IMR-90 (cell line): Measurements from ENCODE around the gene ZNF574. TPM values are rescaled to one million over a fixed set of nuclear protein-coding genes. Genes with fewer than 3 reads are reported as not detected.

Experiments used
- ATAC-seq: fragments of 200-7000 bp; cut with Tn5 transposase; 2 replicates; pipeline ENCODE4 v1.9.1; 2020; ENCODE audit warnings: low read depth, mild to moderate bottlenecking, moderate library complexity
- BruUV-seq: library from RNA; stranded (reverse); fragments of 400-500 nt; replicated peaks from 2 replicates; lab custom pipeline; 2021; lab: Mats Ljungman, UMichigan
- CTCF ChIA-PET: fragments of 300-600 bp; formaldehyde crosslinking; extraction: SDS; loops from one replicate; lab custom pipeline; 2021; ENCODE audit warnings: antibody characterized with exemption; lab: Yijun Ruan, JAX
- POLR2A ChIA-PET: fragments of 300-600 bp; sonication (Branson Sonifier 250); formaldehyde crosslinking; loops from one replicate; lab custom pipeline; 2022; ENCODE audit warnings: antibody characterized with exemption; ENCODE audit not compliant: unreplicated experiment; lab: Charles Lee
- DNase-seq: peaks from one replicate; pipeline ENCODE4 v3.0.0; 2013
- H2AFZ ChIP-seq: replicated peaks from 2 replicates; pipeline ENCODE3; 2013; ENCODE audit warnings: low read length, mild to moderate bottlenecking; ENCODE audit not compliant: poor library complexity
- H2AK5ac ChIP-seq: 2 replicates; pipeline ENCODE4 v1.6.1; 2013; ENCODE audit warnings: low read depth, low read length, inconsistent platforms
- H2AK9ac ChIP-seq: replicated peaks from 2 replicates; pipeline ENCODE3; 2013; ENCODE audit warnings: mild to moderate bottlenecking, low read depth, low read length, moderate library complexity; ENCODE audit not compliant: poor library complexity
- H2BK120ac ChIP-seq: 2 replicates; pipeline ENCODE4 v1.6.1; 2013; ENCODE audit warnings: low read depth, low read length, inconsistent platforms
- H2BK15ac ChIP-seq: 3 replicates; pipeline ENCODE4 v1.6.1; 2013; ENCODE audit warnings: low read depth, low read length, inconsistent platforms
- H2BK20ac ChIP-seq: 2 replicates; pipeline ENCODE4 v1.6.1; 2013; ENCODE audit warnings: low read depth, mild to moderate bottlenecking, inconsistent platforms, low read length, moderate library complexity
- H2BK5ac ChIP-seq: 2 replicates; pipeline ENCODE4 v1.6.1; 2013; ENCODE audit warnings: mild to moderate bottlenecking, low read depth, low read length, inconsistent platforms; ENCODE audit not compliant: poor library complexity, severe bottlenecking
- H3K14ac ChIP-seq: replicated peaks from 2 replicates; pipeline ENCODE4 v1.6.1; 2013; ENCODE audit warnings: low read depth, low read length, inconsistent platforms
- H3K18ac ChIP-seq: 2 replicates; pipeline ENCODE4 v1.6.1; 2013; ENCODE audit warnings: low read depth, low read length, control low read depth
- H3K23ac ChIP-seq: 2 replicates; pipeline ENCODE4 v1.6.1; 2013; ENCODE audit warnings: low read depth, low read length, inconsistent platforms
- H3K27ac ChIP-seq: 2 replicates; pipeline ENCODE4 v1.5.1; 2013; ENCODE audit warnings: mild to moderate bottlenecking, control low read depth, low read length; ENCODE audit not compliant: insufficient read depth
- H3K27me3 ChIP-seq: 2 replicates; pipeline ENCODE4 v1.6.1; 2013; ENCODE audit warnings: low read length; ENCODE audit not compliant: control insufficient read depth, insufficient read depth
- H3K36me3 ChIP-seq: 2 replicates; pipeline ENCODE4 v1.6.1; 2013; ENCODE audit warnings: low read length, mixed read lengths; ENCODE audit not compliant: control insufficient read depth, insufficient read depth
- H3K4ac ChIP-seq: 2 replicates; pipeline ENCODE4 v1.6.1; 2013; ENCODE audit warnings: low read depth, low read length, inconsistent platforms
- H3K4me1 ChIP-seq: 2 replicates; pipeline ENCODE4 v1.6.1; 2013; ENCODE audit warnings: low read length, mixed read lengths; ENCODE audit not compliant: control insufficient read depth, insufficient read depth
- H3K4me2 ChIP-seq: 2 replicates; pipeline ENCODE4 v1.6.1; 2013; ENCODE audit warnings: low read depth, mild to moderate bottlenecking, control low read depth, low read length, moderate library complexity
- H3K4me3 ChIP-seq: 2 replicates; pipeline ENCODE4 v1.5.1; 2013; ENCODE audit warnings: low read depth, mild to moderate bottlenecking, control low read depth, low read length, moderate library complexity; ENCODE audit not compliant: insufficient read depth
- H3K56ac ChIP-seq: 2 replicates; pipeline ENCODE4 v1.6.1; 2013; ENCODE audit warnings: low read length, inconsistent platforms; ENCODE audit not compliant: insufficient read depth; ENCODE audit errors: extremely low read depth
- H3K79me1 ChIP-seq, 2 experiments: 2 replicates each; pipeline ENCODE4 v1.6.1; 2013; ENCODE audit warnings: low read length in 2 of 2, inconsistent platforms in 1 of 2, low read depth in 1 of 2
- H3K9ac ChIP-seq: 2 replicates; pipeline ENCODE4 v1.6.1; 2013; ENCODE audit warnings: low read depth, low read length, control low read depth
- H3K9me1 ChIP-seq: 2 replicates; pipeline ENCODE4 v1.6.1; 2013; ENCODE audit warnings: low read length, inconsistent platforms; ENCODE audit not compliant: insufficient read depth
- H3K9me3 ChIP-seq: 2 replicates; pipeline ENCODE4 v1.6.1; 2013; ENCODE audit warnings: low read length; ENCODE audit not compliant: control insufficient read depth, insufficient read depth
- H4K20me1 ChIP-seq: 2 replicates; pipeline ENCODE4 v1.6.1; 2013; ENCODE audit warnings: low read length, inconsistent platforms; ENCODE audit not compliant: insufficient read depth
- H4K5ac ChIP-seq: 2 replicates; pipeline ENCODE4 v1.6.1; 2013; ENCODE audit warnings: mild to moderate bottlenecking, low read depth, low read length, control low read depth
- H4K8ac ChIP-seq, 2 experiments: 2 replicates each; pipeline ENCODE4 v1.6.1; 2013; ENCODE audit warnings: low read depth in 2 of 2, low read length in 2 of 2, control low read depth in 1 of 2, inconsistent platforms in 1 of 2
- H4K91ac ChIP-seq: 2 replicates; pipeline ENCODE4 v1.6.1; 2013; ENCODE audit warnings: low read depth, low read length, inconsistent platforms; ENCODE audit not compliant: insufficient read depth
- BHLHE40 ChIP-seq: fragments of 150-350 bp; IDR thresholded peaks from 2 replicates; pipeline ENCODE4 v1.6.1; 2016; ENCODE audit warnings: mild to moderate bottlenecking, low read depth, low read length
- CHD1 ChIP-seq: IDR thresholded peaks from 2 replicates; pipeline ENCODE4 v1.6.1; 2012; ENCODE audit warnings: low read depth, low read length, improper control_type of control experiment
- CTCF ChIP-seq: conservative IDR thresholded peaks from 2 replicates; pipeline ENCODE4 v1.5.1; 2012; ENCODE audit warnings: mild to moderate bottlenecking, low read depth, low read length, improper control_type of control experiment
- ELK1 ChIP-seq: fragments of 150-350 bp; IDR thresholded peaks from 2 replicates; pipeline ENCODE4 v1.6.1; 2016; ENCODE audit warnings: low read depth, mild to moderate bottlenecking, low read length, moderate library complexity, borderline replicate concordance
- FOS ChIP-seq: fragments of 150-350 bp; IDR thresholded peaks from 2 replicates; pipeline ENCODE4 v1.6.1; 2016; ENCODE audit warnings: low read depth, low read length
- NFE2L2 ChIP-seq: fragments of 150-350 bp; IDR thresholded peaks from 2 replicates; pipeline ENCODE4 v1.6.1; 2016; ENCODE audit warnings: low read depth, mild to moderate bottlenecking, low read length
- RCOR1 ChIP-seq: IDR thresholded peaks from 2 replicates; pipeline ENCODE4 v1.6.1; 2012; ENCODE audit warnings: mild to moderate bottlenecking, low read length, improper control_type of control experiment; ENCODE audit not compliant: insufficient replicate concordance
- WGBS, 2 experiments: methylation state at CpG; one replicate each; pipeline versions ENCODE4 v1.1.5 to v1.1.7; 2013; ENCODE audit warnings: missing lambda C conversion rate in 2 of 2; ENCODE audit not compliant: insufficient read length in 1 of 2; ENCODE audit errors: extremely low coverage in 2 of 2; 5-methylcytosine and 5-hydroxymethylcytosine counted together
- dilution Hi-C: fragments of 300-500 bp; cut with HindIII; formaldehyde crosslinking; loops from one replicate; pipeline ENCODE4 v1.14.3; 2018; ENCODE audit warnings: low sequenced_read_pairs; ENCODE audit not compliant: unreplicated experiment
- in situ Hi-C: fragments of 300-500 bp; cut with MboI; formaldehyde crosslinking; loops from 3 replicates; pipeline ENCODE4 v1.14.3; 2019; ENCODE audit warnings: low sequenced_read_pairs, inconsistent platforms, mixed read lengths
- intact Hi-C: fragments of 100-400 bp; cut with micrococcal nuclease; formaldehyde crosslinking; loops from 2 replicates; pipeline ENCODE4 v1.10.0; 2022
- polyA plus RNA-seq, 3 experiments: library from polyadenylated mRNA; depleted of rRNA; stranded (reverse); fragments of >200 nt; gene quantifications; 2 replicates each; pipeline ENCODE4 v1.2.3, GENCODE V29; 2012; ENCODE audit warnings: low replicate concordance in 1 of 3
- total RNA-seq: library from RNA; depleted of rRNA; stranded (reverse); fragments of >200 nt; gene quantifications from 2 replicates; pipeline ENCODE4 v1.2.3, GENCODE V29; 2012

Gene ZNF574
- total and polyA plus RNA-seq, 2 of the 4 experiments (the other 2 are of a cell fraction), result 8.1 to 14.1 TPM

- peaks cover 13% of the 10 kb centered on the region for H3K27me3 ChIP-seq
- intact Hi-C loops, result no loop called here
- peak overlapping the region; percentile 99 for H3K4ac ChIP-seq
These were observed 1.2 kb upstream of the ZNF574 start for GRCh38 chr19:42074513-42075363.

More at GRCh38 chr19:42074513-42075363, 1.2 kb upstream of the ZNF574 start:
- DNase-seq (no peak), ATAC-seq (no peak)
- POLR2A ChIA-PET, result no interaction called here
- CTCF ChIA-PET, result no interaction called here
- TF ChIP-seq CHD1, result no peak
- no peak for TF ChIP-seq BHLHE40
- no peak for TF ChIP-seq FOS
- no peak for TF ChIP-seq RCOR1
- TF ChIP-seq CTCF, result no peak
- TF ChIP-seq NFE2L2, result no peak
- TF ChIP-seq ELK1, result no peak
- 51% methylated on average over 10 of the region's 27 CpGs; no CpG with 5 or more reads in 1 of the 2 experiments for WGBS, 2 experiments
- Histone ChIP-seq H3K79me1 (peaks cover 12 to 46% of the 10 kb centered on the region in 2 experiments), H3K36me3 (peaks cover 13% of the 10 kb centered on the region), H3K23ac (peak overlapping the region; percentile 99), H4K91ac (peak overlapping the region; percentile 98), H2AK5ac (peak overlapping the region; percentile 95), H3K18ac (no peak overlapping the region), H4K8ac (peak overlapping the region; percentile 99 to 100), H2BK5ac (peak overlapping the region; percentile 86), H2BK20ac (no peak overlapping the region), H3K9ac (peak overlapping the region; percentile 95), H4K5ac (peak overlapping the region; percentile 98), H2AFZ (peak overlapping the region; percentile 94), H3K9me3 (no peaks in the 10 kb centered on the region), H2BK15ac (no peak overlapping the region), H3K14ac (peak overlapping the region; percentile 100), H3K4me2 (peak overlapping the region; percentile 85), H3K4me1 (peaks cover 9% of the 10 kb centered on the region), H2AK9ac (peak overlapping the region; percentile 96), H4K20me1 (peaks cover 32% of the 10 kb centered on the region), H3K4me3 (peak overlapping the region; percentile 75), H3K9me1 (peaks cover 25% of the 10 kb centered on the region), H3K27ac (peak overlapping the region; percentile 92), H2BK120ac (no peak overlapping the region), H3K56ac (peak overlapping the region; percentile 90; the same call in 1 of the 2 replicates)
- TSS peak; percentile 38 for BruUV-seq
- in situ Hi-C loops (no loop called here), dilution Hi-C loops (no loop called here)
